ENCODE results near the gene FAM221A.
"Not testable (repeated sequence)": the region's sequence is repeated elsewhere in the genome, so short reads cannot be mapped to it uniquely, and the experiment has no call there.

FAM221A gene

DNA sequence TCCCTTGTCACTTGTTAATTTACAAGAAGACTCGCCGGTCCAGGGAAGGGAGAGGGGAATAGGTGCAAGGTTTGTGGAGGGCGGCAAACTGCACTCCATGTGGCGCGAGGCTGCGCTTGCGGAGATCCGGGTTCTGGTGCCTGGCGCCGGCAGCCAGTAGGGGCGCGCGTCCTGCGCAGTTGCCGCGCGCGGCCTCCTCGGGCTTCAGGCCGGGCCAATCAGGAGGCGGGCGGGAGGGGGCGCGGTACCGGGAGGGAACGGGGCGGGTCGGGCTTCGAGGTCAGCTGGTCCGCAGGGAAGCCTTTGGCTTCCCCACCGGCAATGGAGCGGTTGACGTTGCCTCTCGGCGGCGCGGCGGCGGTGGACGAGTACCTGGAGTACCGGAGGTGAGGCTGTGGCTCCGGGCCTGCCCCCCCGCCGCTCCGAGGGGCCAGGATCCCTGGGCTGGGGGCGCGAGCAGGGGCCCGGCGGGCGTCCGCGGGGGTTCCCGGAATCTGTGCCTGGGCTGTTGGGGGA, at the start of gene FAM221A:
Gene FAM221A, plus strand, starts transcription at position 302 of the 516 bp plus-strand sequence. Its CDS starts 20 bp downstream, at position 322.
- DNase-seq: peak; percentile 89

DNA sequence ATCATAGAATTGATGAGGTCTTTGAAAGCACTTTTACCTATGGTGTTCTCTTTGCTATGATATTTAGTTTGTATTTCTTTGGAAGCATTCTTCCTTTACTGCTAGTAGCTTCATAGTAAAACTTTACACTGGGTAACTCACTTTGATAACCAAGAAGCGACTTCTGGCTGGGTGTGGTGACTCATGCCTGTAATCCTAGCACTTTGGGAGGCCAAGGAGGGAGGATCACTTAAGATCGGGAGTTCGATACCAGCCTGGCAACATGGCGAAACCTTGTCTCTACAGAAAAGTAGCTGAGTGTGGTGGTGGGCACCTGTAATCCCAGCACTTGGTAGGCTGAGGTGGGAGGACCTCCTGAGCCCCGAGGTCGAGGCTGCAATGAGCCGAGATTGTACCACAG, 46.6 kb upstream of the FAM221A start:
- DNase-seq: no peak

DNA sequence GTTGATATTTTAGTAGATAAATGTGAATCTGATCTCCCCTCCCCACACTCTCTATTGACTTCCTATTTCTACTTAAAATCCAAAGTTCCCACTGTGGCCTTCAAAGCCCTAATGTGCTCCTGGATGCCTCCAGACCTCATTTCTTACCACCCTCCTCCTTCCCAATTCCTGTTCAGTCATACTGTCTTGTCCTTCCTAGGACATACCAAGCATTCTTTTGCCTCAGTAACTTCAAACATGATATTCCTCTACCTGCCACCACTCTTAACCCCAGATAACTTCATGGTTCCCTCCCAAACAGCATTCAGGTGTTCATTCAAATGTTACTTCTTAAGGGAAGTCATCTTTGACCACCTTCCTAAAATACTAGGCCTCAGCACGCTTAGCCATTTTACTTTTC, 34.2 kb upstream of the FAM221A start:
- DNase-seq: no peak

- DNase-seq: no peak
These were observed 26.1 kb upstream of the FAM221A start for GRCh38 chr7:23653942-23654341.

GRCh38 chr7:23654508-23654907, 25.5 kb upstream of the FAM221A start:
- peak; percentile 8 for DNase-seq

DNA sequence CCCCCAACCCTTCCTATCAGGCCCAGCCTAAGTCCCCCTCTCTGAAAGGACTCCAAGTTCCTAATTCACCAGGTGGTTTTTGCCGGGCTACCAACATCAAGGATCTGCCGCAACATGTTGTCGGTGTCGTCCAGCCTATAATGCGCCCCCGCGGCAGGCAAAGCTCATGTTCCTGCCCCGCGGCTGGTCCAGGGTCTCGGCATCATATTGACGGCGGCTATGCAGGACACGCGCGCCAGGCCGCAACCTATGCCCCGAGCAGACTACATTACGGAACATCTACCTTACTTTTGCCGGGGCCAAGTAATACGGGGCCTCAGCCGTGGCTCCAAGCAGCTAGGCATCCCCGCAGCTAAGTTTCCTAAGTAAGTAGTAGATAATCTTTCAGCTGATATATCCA, 24.6 kb upstream of the FAM221A start:
- DNase-seq: no peak

- no peak for DNase-seq
These were observed 21.1 kb upstream of the FAM221A start for GRCh38 chr7:23658831-23659427.

DNA sequence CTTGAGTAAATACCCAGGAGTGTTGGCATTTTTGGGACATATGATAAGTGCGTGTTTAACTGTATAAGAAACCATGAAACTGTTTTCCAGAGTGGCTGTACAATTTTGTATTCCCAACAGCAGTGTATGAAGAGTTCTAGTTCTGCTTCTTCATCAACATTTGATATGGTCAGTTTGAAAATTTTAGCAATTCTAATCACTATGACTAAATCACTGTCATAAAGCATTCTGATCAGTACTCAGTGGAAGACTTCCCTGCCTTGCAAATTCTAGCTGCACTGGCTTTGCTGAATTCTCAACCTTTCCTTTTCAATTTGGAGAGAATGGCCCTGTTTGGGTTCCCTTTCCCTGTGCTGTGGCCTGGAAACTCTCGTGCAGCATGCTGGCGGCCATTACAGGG, 18.6 kb upstream of the FAM221A start:
- DNase-seq: no peak

DNA sequence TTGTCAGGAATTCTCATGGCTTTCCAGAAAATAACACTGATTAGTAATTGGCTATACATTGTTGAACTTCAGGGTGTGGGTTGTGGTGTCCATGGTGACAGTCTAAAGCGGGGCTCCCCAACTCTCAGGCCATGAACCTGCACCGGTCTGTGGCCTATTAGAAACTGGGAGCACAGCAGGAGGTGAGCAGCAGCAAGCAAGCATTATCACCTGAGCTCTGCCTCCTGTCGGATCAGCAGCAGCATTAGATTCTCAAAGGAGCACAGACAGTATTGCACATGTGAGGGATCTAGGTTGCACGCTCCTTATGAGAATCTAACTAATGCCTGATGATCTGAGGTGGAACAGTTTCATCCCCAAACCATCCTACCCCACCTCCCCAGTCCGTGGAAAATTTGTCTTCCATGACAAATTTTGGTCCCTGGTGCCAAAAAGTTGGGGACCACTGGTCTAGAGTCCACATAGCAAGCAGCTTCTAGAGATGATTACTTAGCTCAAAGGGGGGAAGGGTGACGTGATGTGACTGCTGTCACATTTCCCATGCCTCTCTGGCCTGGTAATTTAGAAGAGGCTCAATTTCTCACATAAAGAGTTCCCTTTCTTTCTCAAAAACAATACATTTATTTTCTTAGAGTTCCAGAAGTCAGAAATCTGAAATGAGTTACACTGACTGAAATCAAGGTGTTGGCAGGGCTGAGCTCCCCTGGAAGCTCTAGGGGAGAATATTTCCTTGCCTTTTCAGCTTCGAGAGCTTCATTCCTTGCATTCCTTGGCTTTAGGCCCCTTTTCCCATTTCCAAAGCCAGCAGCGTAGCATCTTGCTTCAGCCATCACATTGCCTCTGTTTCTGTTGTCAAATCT, 17.6 kb upstream of the FAM221A start:
- no peak for DNase-seq

GRCh38 chr7:23662984-23663313, 17.1 kb upstream of the FAM221A start:
- no peak for DNase-seq

- DNase-seq: no peak
These were observed 15.9 kb upstream of the FAM221A start for GRCh38 chr7:23664122-23664521.

DNA sequence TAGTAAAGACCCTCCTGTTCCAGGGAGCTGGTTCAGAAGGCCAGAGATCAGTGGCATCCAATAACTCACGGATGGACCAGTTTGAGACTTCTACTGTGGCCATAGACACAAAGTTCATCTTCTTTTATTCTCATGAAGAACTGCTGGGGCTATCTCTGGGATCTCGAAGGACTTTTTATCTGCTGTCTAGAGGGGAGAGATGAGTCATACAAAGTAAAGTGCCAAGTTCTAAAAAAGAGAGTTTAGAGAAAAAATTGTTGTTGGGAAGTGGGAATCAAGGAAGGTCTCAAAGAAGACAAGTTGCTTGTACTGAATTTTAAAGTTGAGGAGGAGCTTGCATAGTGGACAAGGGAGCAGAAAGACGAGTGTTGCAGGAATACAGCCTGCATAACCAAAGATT, 8.0 kb upstream of the FAM221A start:
- DNase-seq: no peak

DNA sequence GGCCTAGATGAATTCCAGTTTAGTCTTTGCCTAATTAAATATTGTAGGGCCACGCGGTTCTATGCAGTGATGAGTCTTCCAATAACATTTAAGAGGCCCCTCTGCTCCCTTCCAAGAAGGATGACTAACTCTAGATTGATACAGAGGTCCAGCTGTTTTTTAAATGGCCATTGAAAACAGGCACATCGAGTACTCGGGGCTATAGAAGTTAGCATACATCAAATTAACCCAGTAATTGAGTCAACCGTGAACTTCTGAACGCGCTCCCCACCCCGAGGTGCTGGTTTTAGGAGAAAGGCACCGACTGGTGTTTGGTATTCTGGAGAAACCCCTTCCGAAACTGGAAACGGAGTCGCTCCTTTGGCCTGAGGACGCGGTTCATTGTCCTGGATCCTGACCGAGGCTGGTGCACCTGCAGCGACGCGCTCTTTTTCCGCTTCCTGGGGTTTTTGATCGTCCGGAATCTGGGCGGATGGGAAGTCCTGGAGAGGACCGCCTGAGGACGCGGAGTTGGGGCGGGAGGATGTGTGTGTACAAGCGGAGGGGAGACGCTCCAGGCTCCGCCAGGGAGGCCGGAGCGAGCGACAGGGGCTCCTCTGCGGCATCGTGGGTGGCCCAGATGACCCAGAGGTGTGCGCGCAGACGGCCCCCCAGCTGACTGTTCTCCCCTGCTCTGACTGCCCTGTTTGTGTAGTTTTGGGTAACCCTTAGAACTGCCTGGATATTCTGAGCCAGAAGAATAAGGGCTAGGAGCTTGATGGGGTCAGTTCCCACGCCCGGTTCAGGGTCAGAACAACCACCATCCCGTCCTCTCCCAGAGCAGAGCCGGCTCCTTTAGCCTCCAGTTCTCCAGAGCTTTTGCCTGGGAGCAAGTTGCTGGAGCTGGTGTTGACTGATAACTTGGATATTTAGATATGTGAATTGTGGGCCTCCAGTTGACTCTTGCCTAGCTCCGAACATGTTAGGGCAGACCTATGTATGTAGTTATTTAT, 711 bp downstream of the FAM221A start:
- DNase-seq: peak; percentile 66

DNA sequence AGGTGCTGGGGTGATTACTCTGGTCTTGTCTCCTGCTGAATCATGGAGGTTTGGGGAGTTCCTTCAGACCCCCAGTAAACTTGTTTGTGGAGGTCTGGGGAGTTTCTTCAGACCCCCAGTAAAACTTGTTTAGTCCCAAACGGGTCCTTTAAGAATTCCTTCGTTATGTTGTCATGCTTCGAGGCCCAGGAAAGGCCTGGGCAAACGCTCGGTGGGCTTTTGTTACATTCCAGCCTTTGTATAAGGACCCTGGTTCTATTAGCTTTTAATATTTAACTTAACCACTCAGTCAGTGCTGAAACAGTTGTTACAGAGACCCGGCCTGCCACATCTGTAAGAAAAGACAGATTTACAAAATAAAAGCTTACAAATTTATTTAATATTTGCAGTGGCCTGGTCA, 4.0 kb downstream of the FAM221A start:
- not testable (repeated sequence) for DNase-seq

DNA sequence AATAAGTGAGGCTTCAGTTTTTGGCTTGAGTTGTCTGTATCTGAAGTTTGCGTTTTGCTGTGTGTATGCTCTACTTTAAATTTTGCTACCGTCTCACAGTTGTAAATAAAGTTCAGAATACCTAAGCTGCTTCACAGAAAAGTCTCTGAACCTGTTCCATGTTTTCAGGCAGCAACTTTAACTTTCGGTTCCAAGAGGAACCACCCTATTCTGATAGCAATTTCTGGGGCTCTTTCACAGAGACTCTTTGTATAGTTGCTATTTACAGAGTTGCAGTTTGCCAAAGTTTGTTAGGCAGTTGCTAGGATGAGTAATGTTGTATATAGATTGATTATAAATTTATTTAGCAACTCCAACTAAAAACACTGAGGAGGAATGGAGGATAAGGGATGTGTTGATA, 5.7 kb downstream of the FAM221A start:
- no peak for DNase-seq

DNA sequence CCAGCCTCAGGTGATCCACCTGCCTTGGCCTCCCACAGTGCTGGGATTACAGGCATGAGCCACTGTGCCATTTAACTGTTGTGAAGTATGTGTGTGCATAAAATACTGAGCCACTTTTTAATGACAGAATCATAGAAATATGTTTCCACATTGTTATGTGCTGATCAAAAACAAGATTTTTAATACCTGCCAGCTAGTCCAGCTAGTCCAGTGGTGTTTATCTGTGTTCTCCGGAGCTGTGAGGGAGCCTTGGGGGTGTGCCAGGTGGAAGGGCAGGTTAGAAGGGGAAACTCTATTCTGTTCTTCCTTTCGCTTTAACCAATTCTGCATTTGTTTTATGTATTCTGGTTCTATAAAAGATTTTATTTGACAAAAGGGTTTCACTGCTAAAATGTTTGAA, 7.0 kb downstream of the FAM221A start:
- DNase-seq: no peak

- DNase-seq: no peak
These were observed 9.2 kb downstream of the FAM221A start for GRCh38 chr7:23689165-23689564.

DNA sequence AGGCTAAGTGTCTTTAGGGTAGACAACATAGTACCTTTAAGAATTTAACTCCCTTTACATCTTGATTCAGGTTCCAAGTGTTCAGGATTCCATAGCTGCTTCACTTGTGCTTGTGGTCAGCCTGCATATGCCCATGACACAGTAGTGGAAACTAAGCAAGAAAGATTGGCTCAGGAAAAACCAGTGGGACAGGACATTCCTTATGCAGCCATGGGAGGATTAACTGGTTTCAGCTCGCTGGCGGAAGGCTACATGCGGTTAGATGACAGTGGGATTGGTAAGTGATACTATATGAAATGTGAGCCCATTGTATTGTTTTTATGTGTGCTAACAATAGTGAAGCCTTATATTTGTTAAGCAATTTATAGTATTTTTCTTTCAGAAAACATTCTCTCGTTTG, 11.3 kb downstream of the FAM221A start:
- no peak for DNase-seq

- no peak for DNase-seq
These were observed 13.2 kb downstream of the FAM221A start for GRCh38 chr7:23693224-23693623.

DNA sequence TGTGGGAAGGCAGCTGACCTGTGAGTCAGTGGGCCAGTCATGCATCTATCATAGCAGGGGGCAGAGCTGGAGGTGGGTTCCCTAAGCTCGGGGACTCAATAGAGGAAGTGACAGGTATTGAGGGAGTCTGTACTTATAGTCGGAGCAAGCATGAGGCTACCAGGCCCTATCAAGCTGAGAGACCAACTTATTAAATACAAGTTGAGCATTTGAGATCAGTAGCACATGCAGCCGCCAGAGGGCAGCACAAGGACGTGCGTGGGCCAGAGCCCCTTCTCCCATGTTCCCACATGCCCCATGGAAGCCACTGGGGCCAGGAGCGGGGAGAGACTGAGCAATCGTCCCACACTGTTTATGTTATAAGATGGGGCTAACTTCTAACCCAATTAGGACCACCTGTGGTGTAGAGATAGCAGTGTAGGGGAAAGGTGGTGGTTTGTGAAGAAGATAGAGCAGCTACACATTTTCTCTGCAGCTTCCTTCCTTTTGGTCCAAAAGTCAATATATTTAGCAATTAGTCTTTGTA, 17.0 kb downstream of the FAM221A start:
- peak; percentile 72 for DNase-seq

- no peak for DNase-seq
These were observed 18.8 kb downstream of the FAM221A start for GRCh38 chr7:23698822-23699221.

DNA sequence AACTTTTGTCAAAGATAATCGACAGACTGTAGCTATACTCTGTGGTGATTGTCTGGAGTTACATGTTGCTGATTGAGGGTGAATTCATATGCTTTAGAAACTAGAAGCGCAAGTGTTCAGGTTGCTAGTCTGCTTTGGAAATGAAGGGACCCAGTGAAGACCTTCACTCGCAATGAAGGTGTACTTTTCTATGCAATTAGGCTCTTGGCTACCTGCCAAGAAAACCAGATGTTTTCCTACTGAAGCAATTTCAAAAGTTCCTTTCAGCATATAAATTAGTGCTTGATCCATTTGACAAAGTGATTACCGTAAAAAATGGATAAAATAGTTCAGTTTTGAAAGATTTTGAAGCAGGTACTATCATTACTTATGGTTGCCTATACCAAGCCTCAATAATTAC, 20.0 kb downstream of the FAM221A start:
- DNase-seq: no peak

Data from stimulated activated CD4-positive, alpha-beta T cell treated with anti-CD3 and anti-CD28 coated beads, Interleukin-15, amount 100 ng/mL, for 24 hours (primary cell).